Tibial nerve (tissue), 4 donors: ENCODE data around the gene CDHR3. TPM values are rescaled to one million over a fixed set of nuclear protein-coding genes. Genes with fewer than 3 reads are reported as not detected.

ENCODE experiments used
- DNase-seq, 2 donors: peaks; one replicate each; pipeline ENCODE4 v3.0.0-alpha.2; 2019; ENCODE audit warnings: low spot score in 2 of 2
- H3K27ac ChIP-seq, 4 donors: fragments of 200-600 bp; sonication (generic) in 3 of 4; one replicate each; pipeline ENCODE4 v1.5.1; 2017 to 2019; ENCODE audit warnings: mild to moderate bottlenecking in 1 of 4
- H3K27me3 ChIP-seq, 2 donors: fragments of 200-600 bp; sonication (generic) in 1 of 2; one replicate each; pipeline versions ENCODE4 v1.5.1 to v1.6.0; 2017 to 2019
- H3K36me3 ChIP-seq, 3 donors: fragments of 200-600 bp; sonication (generic); one replicate each; pipeline ENCODE4 v1.5.1; 2018 to 2019
- H3K4me1 ChIP-seq, 4 donors: fragments of 200-600 bp; sonication (generic) in 3 of 4; one replicate each; pipeline ENCODE4 v1.5.1; 2017 to 2019
- H3K4me3 ChIP-seq, 4 donors: fragments of 200-600 bp; sonication (generic) in 3 of 4; one replicate each; pipeline ENCODE4 v1.5.1; 2017 to 2019; ENCODE audit warnings: mild to moderate bottlenecking in 1 of 4, moderate library complexity in 1 of 4
- H3K9me3 ChIP-seq, 4 donors: fragments of 200-600 bp; sonication (generic) in 3 of 4; one replicate each; pipeline ENCODE4 v1.5.1; 2017 to 2019
- EP300 ChIP-seq, 2 donors: sonication (generic); formaldehyde crosslinking; IDR thresholded peaks; one replicate each; pipeline ENCODE4 v1.6.1; 2017; ENCODE audit warnings: antibody characterized with exemption in 2 of 2, mild to moderate bottlenecking in 1 of 2
- POLR2A ChIP-seq, 2 donors: fragments of 450-650 bp; IDR thresholded peaks; one replicate each; pipeline ENCODE4 v1.6.1; 2017; ENCODE audit warnings: antibody characterized with exemption in 2 of 2, mild to moderate bottlenecking in 2 of 2, moderate library complexity in 2 of 2
- WGBS, 2 donors: methylation state at CpG; one replicate each; pipeline ENCODE4 v1.1.5; 2018; 5-methylcytosine and 5-hydroxymethylcytosine counted together
- total RNA-seq, 4 donors: library from RNA; depleted of rRNA; stranded (reverse); fragments of >200 nt; gene quantifications; one replicate each; pipeline ENCODE4 v1.1.0, GENCODE V29; 2016
- TF ChIP-seq, protein P1 (sequence below), 5 experiments: fragments of 200-600 bp in 3 of 5; fragments of 450-650 bp in 2 of 5; sonication (generic) in 3 of 5; IDR thresholded peaks; one replicate each; pipeline ENCODE4 v1.5.1; 2016 to 2019; ENCODE audit warnings: antibody characterized with exemption in 5 of 5, mild to moderate bottlenecking in 3 of 5, moderate library complexity in 2 of 5

The CDHR3 gene
- total RNA-seq, 4 donors from 2014 or later = 6.1 to 18.2 (median 10.5) TPM

DNA sequence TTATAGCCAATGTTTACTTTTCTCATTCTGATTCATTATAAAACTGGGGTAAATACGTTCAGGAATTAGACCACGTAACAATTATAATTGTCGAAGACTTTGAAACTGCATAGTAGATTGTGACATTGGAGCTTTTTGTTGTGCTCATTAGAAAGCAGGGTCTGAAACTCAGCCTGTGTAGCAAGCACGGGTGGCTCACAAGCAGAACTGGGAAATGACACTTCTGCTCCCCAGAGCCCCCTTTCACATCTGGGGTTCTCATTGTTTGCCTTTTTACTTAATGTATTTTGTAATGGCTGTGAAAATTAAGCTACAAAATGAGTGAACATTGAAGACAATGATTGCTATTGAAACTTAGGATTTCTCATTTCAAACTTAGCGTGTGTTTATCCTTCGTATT lies 72.9 kb downstream of the CDHR3 start:
- 69 to 73% methylated on average over 6 of the region's 6 CpGs for WGBS, 2 donors
- no peak for DNase-seq

DNA sequence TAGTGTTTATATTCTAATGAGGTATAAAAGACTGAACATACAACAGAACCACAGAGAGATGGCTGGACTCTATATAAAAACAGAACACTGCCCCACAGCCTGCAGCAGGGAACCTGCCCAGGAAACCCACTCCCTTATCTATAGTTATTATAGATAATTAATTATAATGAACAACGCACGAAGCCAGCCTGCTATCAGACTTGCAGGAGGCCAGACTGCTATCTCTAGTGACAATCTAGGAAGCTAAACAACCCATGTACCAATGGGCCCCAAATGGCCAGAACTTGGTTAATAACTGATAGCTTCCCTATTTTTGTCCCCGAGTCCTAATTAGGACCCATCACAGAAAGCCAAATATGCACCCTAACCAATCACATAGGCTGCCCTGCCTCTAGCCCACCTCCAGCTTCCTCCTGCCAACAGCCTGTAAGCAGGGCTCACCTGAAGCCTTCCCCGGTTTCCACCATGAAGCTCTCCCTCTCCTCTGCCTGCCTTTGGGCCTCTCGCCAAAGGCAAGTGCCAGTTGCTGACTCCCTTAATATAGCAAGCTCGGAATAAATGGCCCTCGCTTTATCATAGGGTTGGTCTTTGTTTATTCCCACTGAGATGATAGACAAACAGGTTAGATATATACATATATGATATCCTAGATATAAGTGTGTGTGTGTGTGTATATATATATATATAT lies 74.6 kb downstream of the CDHR3 start:
- Histone ChIP-seq H3K27me3 (no peaks in the 10 kb centered on the region), H3K27ac (no peak overlapping the region), H3K4me1 (peaks cover 0 to 15% (median 4%) of the 10 kb centered on the region in 4 donors), H3K9me3 (peaks cover 0 to 8% (median 0%) of the 10 kb centered on the region in 4 donors), H3K36me3 (no peaks in the 10 kb centered on the region), H3K4me3 (no peak overlapping the region)
- 86 to 87% methylated on average over 7 of the region's 7 CpGs for WGBS, 2 donors
- TF ChIP-seq, protein P1, sequence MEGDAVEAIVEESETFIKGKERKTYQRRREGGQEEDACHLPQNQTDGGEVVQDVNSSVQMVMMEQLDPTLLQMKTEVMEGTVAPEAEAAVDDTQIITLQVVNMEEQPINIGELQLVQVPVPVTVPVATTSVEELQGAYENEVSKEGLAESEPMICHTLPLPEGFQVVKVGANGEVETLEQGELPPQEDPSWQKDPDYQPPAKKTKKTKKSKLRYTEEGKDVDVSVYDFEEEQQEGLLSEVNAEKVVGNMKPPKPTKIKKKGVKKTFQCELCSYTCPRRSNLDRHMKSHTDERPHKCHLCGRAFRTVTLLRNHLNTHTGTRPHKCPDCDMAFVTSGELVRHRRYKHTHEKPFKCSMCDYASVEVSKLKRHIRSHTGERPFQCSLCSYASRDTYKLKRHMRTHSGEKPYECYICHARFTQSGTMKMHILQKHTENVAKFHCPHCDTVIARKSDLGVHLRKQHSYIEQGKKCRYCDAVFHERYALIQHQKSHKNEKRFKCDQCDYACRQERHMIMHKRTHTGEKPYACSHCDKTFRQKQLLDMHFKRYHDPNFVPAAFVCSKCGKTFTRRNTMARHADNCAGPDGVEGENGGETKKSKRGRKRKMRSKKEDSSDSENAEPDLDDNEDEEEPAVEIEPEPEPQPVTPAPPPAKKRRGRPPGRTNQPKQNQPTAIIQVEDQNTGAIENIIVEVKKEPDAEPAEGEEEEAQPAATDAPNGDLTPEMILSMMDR (IDR thresholded peaks at IDR 0.05) = no peak
- TF ChIP-seq EP300 (IDR thresholded peaks at IDR 0.05) = no peak
- TF ChIP-seq POLR2A (IDR thresholded peaks at IDR 0.05) = no peak
- DNase-seq = no peak

More for the DNA sequence above, 72.9 kb downstream of the CDHR3 start:
- Histone ChIP-seq H3K4me3 (no peak overlapping the region), H3K4me1 (peaks cover 0 to 8% (median 2%) of the 10 kb centered on the region in 4 donors), H3K36me3 (no peaks in the 10 kb centered on the region), H3K27me3 (no peaks in the 10 kb centered on the region), H3K27ac (no peak overlapping the region), H3K9me3 (peaks cover 0 to 8% (median 0%) of the 10 kb centered on the region in 4 donors)
- TF ChIP-seq EP300 (IDR thresholded peaks at IDR 0.05) (no peak), POLR2A (IDR thresholded peaks at IDR 0.05) (no peak)

DNA sequence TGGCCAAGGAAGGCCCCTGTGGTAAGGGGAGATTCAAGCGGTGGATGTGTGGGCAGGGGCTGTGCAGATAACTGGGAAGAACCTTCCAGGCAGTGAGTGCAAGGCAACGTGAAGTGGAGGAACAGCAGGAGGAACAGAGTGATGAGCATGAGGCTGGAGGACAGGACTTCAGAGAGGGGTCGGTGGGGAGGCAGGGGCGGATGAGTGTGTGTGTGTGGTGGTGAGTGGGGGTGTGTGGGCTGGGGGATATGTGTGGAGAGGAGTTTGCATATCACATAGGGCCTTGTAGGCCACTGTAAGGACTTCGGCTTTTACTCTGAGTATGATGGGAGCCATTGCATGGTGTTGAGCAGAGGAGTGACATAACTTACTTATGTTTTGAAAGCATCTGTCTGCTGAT lies 75.2 kb downstream of the CDHR3 start:
- Histone ChIP-seq H3K27ac (no peak overlapping the region), H3K27me3 (no peaks in the 10 kb centered on the region), H3K36me3 (no peaks in the 10 kb centered on the region), H3K4me3 (no peak overlapping the region), H3K4me1 (peaks cover 0 to 20% (median 4%) of the 10 kb centered on the region in 4 donors), H3K9me3 (peaks cover 0 to 8% (median 0%) of the 10 kb centered on the region in 4 donors)
- 90 to 92% methylated on average over 5 of the region's 5 CpGs for WGBS, 2 donors
- no peak for DNase-seq
- TF ChIP-seq POLR2A (IDR thresholded peaks at IDR 0.05) = no peak
- TF ChIP-seq, protein P1 (IDR thresholded peaks at IDR 0.05) = no peak
- no peak for TF ChIP-seq EP300 (IDR thresholded peaks at IDR 0.05)

DNA sequence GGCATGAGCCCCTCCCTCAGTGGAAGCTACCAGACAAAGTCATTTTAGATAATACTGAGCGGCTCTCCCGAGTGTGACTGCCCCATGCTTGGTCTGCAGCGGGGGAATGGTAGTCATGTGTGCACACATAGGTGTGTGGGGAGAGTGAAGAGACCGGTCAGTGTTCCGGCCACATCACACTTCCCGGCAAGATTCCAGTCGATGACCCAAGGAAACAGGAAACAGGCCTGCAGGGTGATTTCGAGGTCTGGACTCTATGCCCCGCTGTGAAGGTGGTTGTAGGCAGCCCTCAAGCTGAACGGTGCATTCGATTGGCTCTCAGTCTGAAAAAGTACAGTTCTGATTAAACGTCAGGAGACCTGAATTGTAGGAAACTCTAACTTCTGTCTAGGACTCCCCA lies 75.9 kb downstream of the CDHR3 start:
- DNase-seq = no peak
- no peak overlapping the region for H3K27ac ChIP-seq
- 76 to 79% methylated on average over 12 of the region's 12 CpGs for WGBS, 2 donors

DNA sequence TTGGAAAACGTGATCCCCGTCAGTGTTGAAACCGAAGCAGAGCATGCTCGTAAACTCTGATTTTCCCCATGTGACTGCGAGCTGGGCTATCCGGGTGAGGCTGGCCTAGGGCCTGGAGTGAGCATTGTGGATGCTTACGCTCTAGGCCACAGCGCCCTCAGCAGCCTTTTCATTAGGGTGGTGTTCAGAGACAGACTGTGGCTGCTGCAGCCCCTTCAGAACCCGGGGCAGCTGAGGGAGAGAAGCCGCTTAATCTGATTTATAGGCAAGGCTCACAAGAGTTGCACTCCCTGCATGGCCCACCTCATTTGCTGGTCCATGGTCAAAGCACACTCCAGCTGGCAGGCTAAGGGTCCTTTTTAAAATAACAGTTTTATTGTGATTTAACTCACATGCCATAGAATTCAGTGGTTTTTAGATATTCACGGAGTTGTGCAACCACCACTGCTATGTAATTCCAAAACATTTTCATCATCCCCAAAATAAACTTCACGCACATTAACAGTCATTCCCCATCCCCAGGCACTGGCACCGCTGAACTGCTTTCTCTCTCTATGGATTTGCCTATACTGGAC lies 76.5 kb downstream of the CDHR3 start:
- no peak for DNase-seq
- H3K4me3 ChIP-seq = no peak overlapping the region
- TF ChIP-seq, protein P1 (IDR thresholded peaks at IDR 0.05) = no peak
- TF ChIP-seq EP300 (IDR thresholded peaks at IDR 0.05) = no peak
- WGBS, 2 donors = 79 to 84% methylated on average over 13 of the region's 13 CpGs
- no peaks in the 10 kb centered on the region for H3K9me3 ChIP-seq
- H3K27ac ChIP-seq = no peak overlapping the region
- H3K36me3 ChIP-seq = no peaks in the 10 kb centered on the region
- H3K27me3 ChIP-seq = no peaks in the 10 kb centered on the region
- H3K4me1 ChIP-seq = peaks cover 0 to 20% (median 4%) of the 10 kb centered on the region in 4 donors

More for the DNA sequence above, 75.9 kb downstream of the CDHR3 start:
- H3K4me3 ChIP-seq = no peak overlapping the region
- no peaks in the 10 kb centered on the region for H3K27me3 ChIP-seq
- H3K36me3 ChIP-seq = no peaks in the 10 kb centered on the region
- TF ChIP-seq POLR2A (IDR thresholded peaks at IDR 0.05) = no peak
- no peak for TF ChIP-seq EP300 (IDR thresholded peaks at IDR 0.05)
- TF ChIP-seq, protein P1 (IDR thresholded peaks at IDR 0.05) = no peak
- H3K9me3 ChIP-seq = peaks cover 0 to 1% (median 0%) of the 10 kb centered on the region in 4 donors
- H3K4me1 ChIP-seq = peaks cover 0 to 20% (median 4%) of the 10 kb centered on the region in 4 donors
